Stimulated activated CD4-positive, alpha-beta T cell treated with anti-CD3 and anti-CD28 coated beads, TNF-alpha, amount 100 ng/mL, for 1 hour (primary cell): ENCODE measurements around the gene NUP155.
"Not testable (repeated sequence)": the region's sequence is repeated elsewhere in the genome, so short reads cannot be mapped to it uniquely, and the experiment has no call there.

Source experiments
- DNase-seq, 3 donors: peaks; one replicate each; pipeline ENCODE4 v3.0.0-alpha.2; 2020; ENCODE audit warnings: low read depth in 3 of 3, low spot score in 1 of 3

Gene NUP155

GRCh38 chr5:37370864-37371726 is at the start of gene NUP155:
TSS of gene NUP155 (minus strand) at chr5:37371106. CDS start at chr5:37370977, 129 bp downstream.
- DNase-seq: peak; percentile 63 to 76 (median 74)

DNA sequence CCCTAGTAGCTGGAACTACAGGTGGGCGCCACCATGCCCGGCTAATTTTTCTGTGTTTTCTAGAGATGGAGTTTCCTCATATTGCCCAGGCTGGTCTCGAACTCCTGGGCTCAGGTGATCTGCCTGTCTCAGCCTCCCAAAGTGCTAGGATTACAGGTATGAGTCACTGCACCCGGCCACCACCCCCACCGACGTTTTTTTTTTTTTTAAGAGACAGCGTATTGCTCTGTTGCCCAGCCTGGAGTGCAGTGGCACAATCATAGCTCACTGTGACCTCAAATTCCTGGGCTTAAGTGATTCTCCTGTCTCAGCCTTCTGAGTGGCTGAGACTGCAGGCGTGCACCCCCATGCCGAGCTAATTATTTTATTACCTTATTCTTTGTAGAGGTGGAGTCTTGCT is 46.4 kb upstream of the NUP155 start:
- no peak for DNase-seq

DNA sequence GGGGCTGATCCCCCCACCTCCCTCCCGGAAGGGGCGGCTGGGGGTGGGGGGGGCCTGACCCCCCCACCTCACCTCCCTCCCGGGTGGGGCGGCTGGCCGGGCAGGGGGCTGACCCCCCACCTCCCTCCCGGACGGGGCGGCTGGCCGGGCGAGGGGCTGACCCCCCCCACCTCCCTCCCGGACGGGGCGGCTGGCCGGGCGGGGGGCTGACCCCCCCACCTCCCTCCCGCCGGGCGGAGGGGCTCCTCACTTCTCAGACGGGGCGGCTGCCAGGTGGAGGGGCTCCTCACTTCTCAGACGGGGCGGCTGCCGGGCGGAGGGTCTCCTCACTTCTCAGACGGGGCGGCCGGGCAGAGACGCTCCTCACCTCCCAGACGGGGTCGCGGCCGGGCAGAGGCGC is 44.5 kb upstream of the NUP155 start:
- not testable (repeated sequence) for DNase-seq

GRCh38 chr5:37412515-37412914 is 41.6 kb upstream of the NUP155 start:
- no peak for DNase-seq

DNA sequence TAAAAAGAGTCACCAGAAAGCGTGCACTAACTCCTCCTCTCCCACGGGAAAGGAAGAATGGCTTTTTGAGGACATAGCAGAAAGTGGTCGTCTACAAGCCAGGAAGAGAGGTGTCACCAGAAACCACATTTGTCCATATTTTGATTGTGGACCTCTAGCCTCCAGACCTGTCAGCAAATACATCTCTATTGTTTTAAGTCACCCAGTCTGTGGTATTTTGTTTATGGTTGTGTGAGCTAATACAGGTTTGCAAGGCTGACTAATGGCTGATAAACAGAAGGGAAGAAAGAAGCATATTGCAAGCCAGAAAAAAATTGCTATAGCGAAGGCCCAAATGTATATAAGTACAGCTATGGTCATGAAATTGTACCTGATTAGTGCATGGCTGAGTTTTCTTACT is 29.6 kb upstream of the NUP155 start:
- DNase-seq: no peak

DNA sequence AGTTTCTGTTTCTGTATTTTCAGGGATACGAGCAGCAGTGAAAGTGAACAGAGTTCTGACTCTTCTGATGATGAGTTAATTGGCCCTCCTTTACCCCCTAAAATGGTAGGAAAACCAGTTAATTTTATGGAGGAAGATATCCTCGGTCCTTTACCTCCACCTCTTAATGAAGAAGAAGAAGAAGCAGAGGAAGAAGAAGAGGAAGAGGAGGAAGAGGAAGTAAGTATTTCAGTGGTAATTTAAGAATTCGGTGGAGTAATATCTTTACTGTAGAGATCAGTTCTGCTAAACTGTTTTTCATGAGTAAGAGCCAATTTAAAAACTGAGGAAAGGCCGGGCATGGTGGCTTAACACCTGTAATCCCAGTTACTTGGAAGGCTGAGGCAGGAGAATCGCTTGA is 25.4 kb upstream of the NUP155 start:
- DNase-seq: no peak

- no peak for DNase-seq
Measured at GRCh38 chr5:37391591-37391990, 20.7 kb upstream of the NUP155 start.

DNA sequence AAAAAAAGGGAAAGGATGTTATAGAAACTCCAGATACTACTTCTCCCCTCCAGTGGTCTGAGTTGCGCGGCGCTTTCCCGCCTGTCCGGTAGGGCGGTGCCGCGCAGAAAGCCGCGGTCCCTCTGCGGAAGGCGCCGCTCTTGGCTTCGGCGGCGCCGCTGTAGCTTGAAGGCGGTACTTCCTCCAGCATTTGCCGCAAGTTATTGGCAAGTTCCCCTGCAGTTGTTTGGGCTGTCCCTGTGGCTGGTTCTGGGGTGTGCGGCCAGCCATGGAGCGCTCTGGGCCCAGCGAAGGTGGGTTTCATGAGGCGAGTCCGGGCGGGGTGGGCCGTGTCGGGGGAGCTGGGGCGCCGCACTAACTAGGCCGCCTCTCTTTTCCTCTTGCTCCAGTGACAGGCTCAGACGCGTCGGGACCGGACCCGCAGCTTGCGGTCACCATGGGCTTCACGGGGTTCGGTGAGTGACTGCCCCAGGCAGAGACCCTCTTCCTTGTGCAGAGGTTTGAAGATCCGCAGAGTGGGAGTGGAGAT is 8.3 kb upstream of the NUP155 start, which contains the start of gene WDR70:
Gene WDR70 (plus strand): TSS at position 219 of the 529 bp plus-strand sequence. CDS start 50 bp downstream, at position 269.
- peak; percentile 42 to 64 (median 59) for DNase-seq

DNA sequence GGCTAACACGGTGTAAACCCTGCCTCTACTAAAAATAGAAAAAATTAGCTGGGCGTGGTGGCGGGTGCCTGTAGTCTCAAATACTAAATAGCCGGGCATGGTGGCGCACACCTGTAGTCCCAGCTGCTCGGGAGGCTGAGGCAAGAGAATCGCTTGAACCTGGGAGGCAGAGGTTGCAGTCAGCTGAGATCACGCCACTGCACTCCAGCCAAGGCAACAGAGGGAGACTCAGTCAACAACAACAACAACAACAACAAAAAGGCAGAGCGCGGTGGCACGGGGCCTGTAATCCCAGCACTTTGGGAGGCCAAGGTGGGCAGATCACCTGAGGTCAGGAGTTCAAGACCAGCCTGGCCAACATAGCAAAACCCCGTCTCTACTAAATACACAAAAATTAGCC is 7.2 kb upstream of the NUP155 start:
- not testable (repeated sequence) for DNase-seq

GRCh38 chr5:37375091-37375490 is 4.2 kb upstream of the NUP155 start:
- DNase-seq: no peak

DNA sequence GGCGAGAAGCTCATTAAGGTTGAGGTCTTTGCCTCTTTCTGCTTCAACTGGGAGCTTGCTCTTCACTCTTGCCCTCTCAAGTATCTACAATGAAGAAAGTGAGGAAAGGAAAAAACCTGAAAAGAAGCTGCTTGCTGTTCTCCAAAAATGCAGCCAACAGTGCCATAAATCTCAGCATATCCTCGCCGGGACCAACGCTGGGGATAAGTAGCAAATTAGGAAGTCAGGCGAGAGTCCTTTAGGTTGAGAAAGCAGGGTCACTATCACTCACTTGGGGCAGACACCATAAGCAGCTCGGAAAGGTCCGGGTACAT is 399 bp downstream of the NUP155 start:
- DNase-seq: no peak

DNA sequence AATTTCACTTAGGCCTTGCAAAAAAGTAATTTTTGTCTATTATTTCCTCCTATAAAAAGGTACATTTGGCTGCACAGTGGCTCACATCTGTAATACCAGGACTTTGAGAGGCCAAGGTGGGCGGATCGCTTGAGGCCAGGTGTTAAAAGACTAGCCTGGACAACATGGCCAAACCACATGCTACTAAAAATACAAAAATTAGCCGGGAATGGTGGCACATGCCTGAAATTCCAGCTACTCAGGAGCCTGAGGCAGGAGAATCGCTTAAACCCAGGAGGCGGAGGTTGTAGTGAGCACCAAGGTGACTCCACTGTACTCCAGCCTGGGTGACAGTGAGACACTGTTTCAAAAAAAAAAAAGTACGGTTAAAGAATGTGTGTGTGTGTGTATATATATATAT is 15.7 kb downstream of the NUP155 start:
- no peak for DNase-seq

DNA sequence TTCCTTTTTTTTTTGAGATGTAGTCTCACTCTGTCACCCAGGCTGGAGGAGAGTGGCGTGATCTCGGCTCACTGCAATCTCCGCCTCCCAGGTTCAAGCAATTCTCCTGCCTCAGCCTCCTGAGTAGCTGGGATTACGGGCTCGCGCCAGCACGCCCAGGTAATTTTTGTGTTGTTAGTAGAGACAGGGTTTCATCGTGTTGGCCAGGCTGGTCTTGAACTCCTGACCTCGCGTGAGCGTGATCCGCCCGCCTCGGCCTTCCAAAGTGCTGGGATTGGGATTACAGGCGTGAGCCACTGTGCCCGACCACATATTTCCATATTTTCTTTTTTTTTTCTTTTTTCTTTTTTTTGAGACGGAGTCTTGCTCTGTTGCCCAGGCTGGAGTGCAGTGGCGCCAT is 28.2 kb downstream of the NUP155 start:
- not testable (repeated sequence) for DNase-seq

- DNase-seq: not testable (repeated sequence)
Measured at GRCh38 chr5:37334754-37335153, 36.2 kb downstream of the NUP155 start.

DNA sequence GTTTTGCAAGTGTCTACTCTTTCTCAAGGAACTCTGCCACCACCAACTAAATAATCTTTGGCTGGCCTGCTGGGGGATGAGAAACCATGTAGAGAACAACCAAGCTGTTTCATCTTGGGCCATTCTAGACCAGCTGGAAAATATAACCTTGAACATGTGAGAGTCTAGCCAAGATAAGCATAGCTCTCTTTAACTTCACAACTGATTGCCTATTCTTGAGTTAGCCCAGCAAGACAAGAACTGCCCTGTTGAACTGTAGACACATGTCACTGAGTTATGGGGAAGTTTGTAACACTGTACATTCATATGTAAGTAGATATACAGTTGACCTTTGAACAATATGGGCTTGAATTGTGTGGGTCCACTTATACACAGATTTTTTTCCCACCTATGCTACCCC is 44.4 kb downstream of the NUP155 start:
- no peak for DNase-seq

DNA sequence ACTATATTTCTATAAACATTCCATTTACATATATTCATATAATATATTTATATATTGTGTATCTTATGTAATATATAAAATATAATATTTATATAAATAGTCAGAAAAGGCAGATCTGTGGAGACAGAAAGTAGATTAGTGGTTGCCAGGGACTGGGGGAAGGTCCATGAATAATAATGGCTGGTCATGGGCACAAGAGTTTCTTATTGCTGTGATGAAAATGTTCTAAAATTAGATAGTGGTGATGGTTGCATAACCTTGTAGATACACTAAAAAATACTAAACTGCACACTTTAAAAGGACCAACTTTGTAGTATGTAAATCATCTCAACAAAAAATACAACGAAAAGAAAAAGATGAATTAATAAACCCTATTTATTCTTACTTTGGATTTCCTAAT is 47.3 kb downstream of the NUP155 start:
- no peak for DNase-seq

- DNase-seq: no peak
Measured at GRCh38 chr5:37319037-37319782, 51.7 kb downstream of the NUP155 start.

DNA sequence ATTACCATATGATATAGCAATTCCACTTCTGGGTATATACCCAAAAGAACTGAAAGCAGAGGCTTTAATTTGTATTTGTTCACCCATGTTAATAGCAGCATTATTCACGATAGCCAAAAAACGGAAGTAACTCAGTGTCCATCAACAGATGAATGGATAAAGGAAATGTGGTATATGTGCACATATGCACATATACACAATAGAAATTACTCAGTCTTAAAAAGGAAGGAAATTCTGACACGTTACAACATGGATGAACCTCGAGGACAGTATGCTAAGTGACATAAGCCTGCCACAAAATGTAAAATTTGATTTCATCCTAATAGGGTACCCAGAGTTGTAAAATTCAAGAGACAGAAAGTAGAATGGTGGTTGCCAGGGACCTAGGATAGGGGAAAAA is 54.9 kb downstream of the NUP155 start:
- no peak for DNase-seq

- DNase-seq: no peak
Measured at GRCh38 chr5:37310360-37310759, 60.5 kb downstream of the NUP155 start.

DNA sequence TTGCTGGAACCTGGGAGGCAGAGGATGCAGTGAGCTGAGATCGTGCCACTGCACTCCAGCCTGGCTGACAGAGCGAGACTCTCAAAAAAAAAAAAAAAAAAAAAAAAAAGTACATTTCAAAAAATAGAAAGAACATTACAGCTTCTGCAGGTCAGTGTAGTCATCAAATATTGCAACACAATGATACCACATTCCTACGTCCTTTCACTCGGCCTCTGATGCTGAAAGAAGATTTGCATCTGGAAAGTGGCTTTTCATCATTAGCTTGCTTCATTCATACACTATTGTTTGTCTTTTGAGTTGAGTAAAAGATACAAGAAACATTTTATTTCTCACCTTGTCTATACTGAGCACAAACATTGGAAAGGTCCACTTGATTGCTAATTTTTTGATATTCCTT is 62.1 kb downstream of the NUP155 start:
- DNase-seq: no peak

GRCh38 chr5:37304888-37305287 is 66.0 kb downstream of the NUP155 start:
- DNase-seq: no peak

GRCh38 chr5:37296313-37296712 is 74.6 kb downstream of the NUP155 start:
- DNase-seq: not testable (repeated sequence)
